Osteocyte (in vitro differentiated cells): ENCODE measurements around the gene DNER. TPM values are rescaled to one million over a fixed set of nuclear protein-coding genes. Genes with fewer than 3 reads are reported as not detected.

Source experiments
- DNase-seq: peaks from one replicate; pipeline ENCODE4 v3.0.0; 2021; ENCODE audit warnings: mixed read lengths; ENCODE audit not compliant: unreplicated experiment; ENCODE audit errors: extremely low spot score
- H3K27ac Mint-ChIP-seq: one replicate; pipeline ENCODE4 v1.8.0; 2021; ENCODE audit warnings: mild to moderate bottlenecking, mixed read lengths; ENCODE audit not compliant: unreplicated experiment
- H3K27me3 Mint-ChIP-seq: one replicate; pipeline ENCODE4 v1.8.0; 2021; ENCODE audit warnings: mixed read lengths; ENCODE audit not compliant: unreplicated experiment
- H3K36me3 Mint-ChIP-seq: one replicate; pipeline ENCODE4 v1.8.0; 2021; ENCODE audit warnings: mixed read lengths; ENCODE audit not compliant: unreplicated experiment
- H3K4me1 Mint-ChIP-seq: one replicate; pipeline ENCODE4 v1.8.0; 2021; ENCODE audit warnings: mixed read lengths; ENCODE audit not compliant: unreplicated experiment
- H3K4me3 Mint-ChIP-seq: one replicate; pipeline ENCODE4 v1.8.0; 2021; ENCODE audit warnings: mild to moderate bottlenecking, moderate library complexity, mixed read lengths; ENCODE audit not compliant: unreplicated experiment
- H3K9me3 Mint-ChIP-seq: one replicate; pipeline ENCODE4 v1.8.0; 2021; ENCODE audit warnings: mixed read lengths; ENCODE audit not compliant: unreplicated experiment
- CTCF ChIP-seq: fragments of 200-600 bp; sonication (generic); IDR thresholded peaks from 2 replicates; pipeline ENCODE4 v1.5.0; 2021; ENCODE audit warnings: antibody characterized with exemption, mild to moderate bottlenecking, moderate library complexity
- total RNA-seq: library from RNA; stranded (reverse); gene quantifications from 2 replicates; pipeline ENCODE4 v1.2.1, GENCODE V29; 2021

The DNER gene
- total RNA-seq, 1 donor from 2014 or later: 0.19 TPM

- no peak for DNase-seq
- Mint-ChIP-seq H3K9me3 (no peaks in the 10 kb centered on the region), H3K4me3 (no peak overlapping the region), H3K27me3 (peaks cover 23% of the 10 kb centered on the region), H3K4me1 (no peaks in the 10 kb centered on the region), H3K36me3 (no peaks in the 10 kb centered on the region), H3K27ac (no peak overlapping the region)
- TF ChIP-seq CTCF: no peak
Observed at GRCh38 chr2:229575569-229576315, 138.6 kb downstream of the DNER start.

GRCh38 chr2:229572507-229573271 lies 141.7 kb downstream of the DNER start:
- H3K36me3 Mint-ChIP-seq: no peaks in the 10 kb centered on the region
- H3K9me3 Mint-ChIP-seq: no peaks in the 10 kb centered on the region
- H3K27me3 Mint-ChIP-seq: peaks cover 9% of the 10 kb centered on the region
- no peak overlapping the region for H3K4me3 Mint-ChIP-seq
- no peaks in the 10 kb centered on the region for H3K4me1 Mint-ChIP-seq
- no peak for TF ChIP-seq CTCF
- no peak for DNase-seq
- no peak overlapping the region for H3K27ac Mint-ChIP-seq

GRCh38 chr2:229571243-229571642 lies 143.1 kb downstream of the DNER start:
- Mint-ChIP-seq H3K4me3 (no peak overlapping the region), H3K36me3 (no peaks in the 10 kb centered on the region), H3K9me3 (no peaks in the 10 kb centered on the region), H3K27me3 (no peaks in the 10 kb centered on the region), H3K27ac (no peak overlapping the region), H3K4me1 (no peaks in the 10 kb centered on the region)
- DNase-seq: no peak
- TF ChIP-seq CTCF: no peak

GRCh38 chr2:229566370-229566769 lies 148.0 kb downstream of the DNER start:
- no peaks in the 10 kb centered on the region for H3K4me1 Mint-ChIP-seq
- no peak overlapping the region for H3K4me3 Mint-ChIP-seq
- H3K36me3 Mint-ChIP-seq: no peaks in the 10 kb centered on the region
- H3K27me3 Mint-ChIP-seq: no peaks in the 10 kb centered on the region
- TF ChIP-seq CTCF: no peak
- H3K9me3 Mint-ChIP-seq: no peaks in the 10 kb centered on the region
- no peak overlapping the region for H3K27ac Mint-ChIP-seq
- DNase-seq: no peak

GRCh38 chr2:229564300-229564907 lies 150.0 kb downstream of the DNER start:
- Mint-ChIP-seq H3K27me3 (no peaks in the 10 kb centered on the region), H3K4me3 (no peak overlapping the region), H3K9me3 (no peaks in the 10 kb centered on the region), H3K27ac (no peak overlapping the region), H3K36me3 (no peaks in the 10 kb centered on the region), H3K4me1 (no peaks in the 10 kb centered on the region)
- TF ChIP-seq CTCF: no peak
- no peak for DNase-seq
